ENCODE results near the gene FAM118A.
"Not testable (repeated sequence)": the region's sequence is repeated elsewhere in the genome, so short reads cannot be mapped to it uniquely, and the experiment has no call there.

Gene FAM118A

GRCh38 chr22:45309422-45310227 lies at the start of gene FAM118A:
TSS of gene FAM118A (plus strand) at chr22:45309934. CDS start at chr22:45322380, 12,446 bp downstream.
- peak; percentile 91 for DNase-seq (ENCODE audit: low read depth)

GRCh38 chr22:45260395-45260759 lies 49.4 kb upstream of the FAM118A start:
- DNase-seq (ENCODE audit: low read depth), result not testable (repeated sequence)

GRCh38 chr22:45261407-45262088 lies 48.2 kb upstream of the FAM118A start:
- no peak for DNase-seq (ENCODE audit: low read depth)

- no peak for DNase-seq (ENCODE audit: low read depth)
Observed at GRCh38 chr22:45262195-45262930, 47.4 kb upstream of the FAM118A start.

GRCh38 chr22:45262931-45263462 lies 46.7 kb upstream of the FAM118A start:
- DNase-seq (ENCODE audit: low read depth), result no peak

- DNase-seq (ENCODE audit: low read depth), result no peak
Observed at GRCh38 chr22:45263463-45264269, 46.1 kb upstream of the FAM118A start.

GRCh38 chr22:45265535-45265934 lies 44.2 kb upstream of the FAM118A start:
- no peak for DNase-seq (ENCODE audit: low read depth)

GRCh38 chr22:45268167-45268957 lies 41.4 kb upstream of the FAM118A start:
- no peak for DNase-seq (ENCODE audit: low read depth)

- DNase-seq (ENCODE audit: low read depth), result peak; percentile 85
Observed at GRCh38 chr22:45268958-45269844, 40.5 kb upstream of the FAM118A start.

GRCh38 chr22:45270095-45271020 lies 39.4 kb upstream of the FAM118A start:
- DNase-seq (ENCODE audit: low read depth), result no peak

- no peak for DNase-seq (ENCODE audit: low read depth)
Observed at GRCh38 chr22:45271667-45272201, 38.0 kb upstream of the FAM118A start.

GRCh38 chr22:45272498-45272897 lies 37.2 kb upstream of the FAM118A start:
- no peak for DNase-seq (ENCODE audit: low read depth)

GRCh38 chr22:45273452-45274075 lies 36.2 kb upstream of the FAM118A start:
- no peak for DNase-seq (ENCODE audit: low read depth)

- no peak for DNase-seq (ENCODE audit: low read depth)
Observed at GRCh38 chr22:45276507-45277105, 33.1 kb upstream of the FAM118A start.

GRCh38 chr22:45277720-45278119 lies 32.0 kb upstream of the FAM118A start:
- not testable (repeated sequence) for DNase-seq (ENCODE audit: low read depth)

GRCh38 chr22:45278125-45278524 lies 31.6 kb upstream of the FAM118A start:
- DNase-seq (ENCODE audit: low read depth), result no peak

- no peak for DNase-seq (ENCODE audit: low read depth)
Observed at GRCh38 chr22:45280587-45280980, 29.1 kb upstream of the FAM118A start.

All from stimulated activated CD8-positive, alpha-beta memory T cell treated with anti-CD3 and anti-CD28 coated beads, Interleukin-12 subunit alpha, Interleukin-12 subunit beta, amount 100 ng/mL, for 1 hour (primary cell).